ENCODE measurements around the gene PACSIN2.

GRCh38 chr22:42984397-42984796 is 30.6 kb downstream of the PACSIN2 start:
- no peak for TF ChIP-seq CTCF (IDR thresholded peaks at IDR 0.05; ENCODE audit: insufficient read depth, low read length)
- TF ChIP-seq, protein P1, sequence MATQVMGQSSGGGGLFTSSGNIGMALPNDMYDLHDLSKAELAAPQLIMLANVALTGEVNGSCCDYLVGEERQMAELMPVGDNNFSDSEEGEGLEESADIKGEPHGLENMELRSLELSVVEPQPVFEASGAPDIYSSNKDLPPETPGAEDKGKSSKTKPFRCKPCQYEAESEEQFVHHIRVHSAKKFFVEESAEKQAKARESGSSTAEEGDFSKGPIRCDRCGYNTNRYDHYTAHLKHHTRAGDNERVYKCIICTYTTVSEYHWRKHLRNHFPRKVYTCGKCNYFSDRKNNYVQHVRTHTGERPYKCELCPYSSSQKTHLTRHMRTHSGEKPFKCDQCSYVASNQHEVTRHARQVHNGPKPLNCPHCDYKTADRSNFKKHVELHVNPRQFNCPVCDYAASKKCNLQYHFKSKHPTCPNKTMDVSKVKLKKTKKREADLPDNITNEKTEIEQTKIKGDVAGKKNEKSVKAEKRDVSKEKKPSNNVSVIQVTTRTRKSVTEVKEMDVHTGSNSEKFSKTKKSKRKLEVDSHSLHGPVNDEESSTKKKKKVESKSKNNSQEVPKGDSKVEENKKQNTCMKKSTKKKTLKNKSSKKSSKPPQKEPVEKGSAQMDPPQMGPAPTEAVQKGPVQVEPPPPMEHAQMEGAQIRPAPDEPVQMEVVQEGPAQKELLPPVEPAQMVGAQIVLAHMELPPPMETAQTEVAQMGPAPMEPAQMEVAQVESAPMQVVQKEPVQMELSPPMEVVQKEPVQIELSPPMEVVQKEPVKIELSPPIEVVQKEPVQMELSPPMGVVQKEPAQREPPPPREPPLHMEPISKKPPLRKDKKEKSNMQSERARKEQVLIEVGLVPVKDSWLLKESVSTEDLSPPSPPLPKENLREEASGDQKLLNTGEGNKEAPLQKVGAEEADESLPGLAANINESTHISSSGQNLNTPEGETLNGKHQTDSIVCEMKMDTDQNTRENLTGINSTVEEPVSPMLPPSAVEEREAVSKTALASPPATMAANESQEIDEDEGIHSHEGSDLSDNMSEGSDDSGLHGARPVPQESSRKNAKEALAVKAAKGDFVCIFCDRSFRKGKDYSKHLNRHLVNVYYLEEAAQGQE (IDR thresholded peaks at IDR 0.05; ENCODE audit: insufficient replicate concordance, low read depth): no peak
- TF ChIP-seq POLR2AphosphoS5 (IDR thresholded peaks at IDR 0.05; ENCODE audit: low read depth): no peak
